ENCODE data around the gene CCDC121.
"Not testable (repeated sequence)": the region's sequence is repeated elsewhere in the genome, so short reads cannot be mapped to it uniquely, and the experiment has no call there.

- not testable (repeated sequence) for TF ChIP-seq ZNF174 (tag by site-specific recombination; IDR thresholded peaks at IDR 0.05); KLF10 (tag by site-specific recombination; IDR thresholded peaks at IDR 0.05); ZNF280D (tag by site-specific recombination; IDR thresholded peaks at IDR 0.05); ZNF121 (tag by site-specific recombination; IDR thresholded peaks at IDR 0.05); CTCF (tag by site-specific recombination; IDR thresholded peaks at IDR 0.05); ZNF274 (IDR thresholded peaks at IDR 0.05; ENCODE audit: low read length); ZNF274 (tag by site-specific recombination; IDR thresholded peaks at IDR 0.05; ENCODE audit: borderline replicate concordance); ZNF155 (tag by site-specific recombination; IDR thresholded peaks at IDR 0.05); ZNF639 (tag by site-specific recombination; IDR thresholded peaks at IDR 0.05); ZNF785 (tag by site-specific recombination; IDR thresholded peaks at IDR 0.05); ZNF133 (tag by site-specific recombination; IDR thresholded peaks at IDR 0.05); TRIM28 (IDR thresholded peaks at IDR 0.05; ENCODE audit: borderline replicate concordance, low read length); ZBTB11 (tag by site-specific recombination; conservative IDR thresholded peaks at IDR 0.05; ENCODE audit: low read depth); ZNF660 (tag by site-specific recombination; IDR thresholded peaks at IDR 0.05); ZBTB10 (tag by site-specific recombination; IDR thresholded peaks at IDR 0.05)
These were observed 1.4 kb upstream of the CCDC121 start for GRCh38 chr2:27630257-27630656.
